ENCODE measurements around the gene PSKH1.
A peak's percentile ranks its signal among the peaks of the same experiment; 100 is the strongest.
"Not testable (repeated sequence)": the region's sequence is repeated elsewhere in the genome, so short reads cannot be mapped to it uniquely, and the experiment has no call there.

PSKH1 gene

DNA sequence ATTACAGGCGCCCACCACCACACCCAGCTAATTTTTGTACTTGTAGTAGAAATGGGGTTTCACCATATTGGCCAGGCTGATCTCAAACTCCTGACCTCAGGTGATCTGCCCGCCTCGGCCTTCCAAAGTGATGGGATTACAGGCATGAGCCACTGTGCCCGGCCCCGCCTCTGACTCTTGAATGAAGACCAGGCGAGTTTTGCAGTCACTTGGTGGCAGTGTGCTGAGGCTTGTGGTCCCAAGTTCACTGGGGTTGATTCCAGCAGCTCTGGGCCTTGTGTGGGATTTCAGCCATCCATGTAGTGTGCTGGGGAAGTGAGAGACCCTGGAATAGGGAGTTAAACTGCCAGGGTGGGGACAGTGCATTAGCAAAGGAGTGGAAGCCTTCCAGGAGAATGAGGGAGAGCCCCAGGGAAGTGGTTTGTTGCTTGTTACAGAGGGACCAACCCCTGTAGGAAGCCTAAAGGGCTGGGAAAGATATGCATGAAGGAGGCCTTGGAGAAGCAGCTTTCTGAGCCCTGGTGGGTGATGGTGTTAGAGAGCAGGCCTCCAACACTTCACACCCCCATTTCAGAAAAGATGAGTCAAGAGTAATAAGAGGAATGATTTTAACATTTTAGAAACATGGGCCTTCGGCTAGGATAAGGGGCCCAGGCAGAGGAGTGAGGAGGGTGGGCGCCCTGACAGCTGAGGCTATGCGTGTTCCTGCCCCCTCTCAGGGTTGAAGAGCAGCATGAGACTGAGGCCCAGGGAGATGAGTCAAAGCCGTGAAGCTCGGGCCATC, 14.5 kb downstream of the PSKH1 start:
- H3K27ac ChIP-seq (ENCODE audit: low read depth, low read length) = no peak overlapping the region
- no peak overlapping the region for H3K4me3 ChIP-seq (ENCODE audit: low read length)
- H3K9ac ChIP-seq (ENCODE audit: low read length) = no peak overlapping the region
- no peaks in the 10 kb centered on the region for H3K4me1 ChIP-seq (ENCODE audit: control insufficient read depth, insufficient read depth, low read length)
- no peaks in the 10 kb centered on the region for H3K27me3 ChIP-seq (ENCODE audit: control insufficient read depth, insufficient read depth, low read length)
- H3K36me3 ChIP-seq (ENCODE audit: control insufficient read depth, insufficient read depth, low read length) = peaks cover 25% of the 10 kb centered on the region

- no peak overlapping the region for H3K9ac ChIP-seq (ENCODE audit: low read length)
- no peak overlapping the region for H3K4me3 ChIP-seq (ENCODE audit: low read length)
- no peak overlapping the region for H3K27ac ChIP-seq (ENCODE audit: low read depth, low read length)
- H3K27me3 ChIP-seq (ENCODE audit: control insufficient read depth, insufficient read depth, low read length) = no peaks in the 10 kb centered on the region
- peaks cover 25% of the 10 kb centered on the region for H3K36me3 ChIP-seq (ENCODE audit: control insufficient read depth, insufficient read depth, low read length)
- no peaks in the 10 kb centered on the region for H3K4me1 ChIP-seq (ENCODE audit: control insufficient read depth, insufficient read depth, low read length)
Observed at GRCh38 chr16:67909056-67909742, 16.1 kb downstream of the PSKH1 start.

DNA sequence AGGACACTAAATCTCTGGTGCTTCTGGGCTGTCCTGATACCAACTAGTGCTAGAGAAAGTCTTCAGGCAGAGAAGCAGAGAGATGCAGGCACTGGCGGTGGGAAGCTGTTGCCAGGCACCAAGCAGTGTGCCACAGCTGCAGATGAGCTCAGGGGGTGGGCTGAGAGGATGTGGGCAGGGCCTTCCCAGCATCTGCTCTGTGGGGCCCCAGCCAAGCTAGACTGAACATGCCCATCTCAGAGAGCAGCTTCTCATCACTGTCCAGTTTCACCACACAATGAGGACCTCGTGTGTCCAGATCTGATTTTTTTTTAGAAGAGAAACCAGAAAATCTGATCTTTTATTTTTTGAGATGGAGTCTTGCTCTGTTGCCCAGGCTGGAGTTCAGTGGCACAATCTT, 17.1 kb downstream of the PSKH1 start:
- Histone ChIP-seq H3K36me3 (ENCODE audit: control insufficient read depth, insufficient read depth, low read length) (peaks cover 25% of the 10 kb centered on the region), H3K4me3 (ENCODE audit: low read length) (no peak overlapping the region), H3K27ac (ENCODE audit: low read depth, low read length) (no peak overlapping the region)

GRCh38 chr16:67914758-67915495, 21.9 kb downstream of the PSKH1 start:
- Histone ChIP-seq H3K27ac (ENCODE audit: low read depth, low read length) (no peak overlapping the region), H3K4me3 (ENCODE audit: low read length) (no peak overlapping the region), H3K4me1 (ENCODE audit: control insufficient read depth, insufficient read depth, low read length) (peaks cover 15% of the 10 kb centered on the region), H3K36me3 (ENCODE audit: control insufficient read depth, insufficient read depth, low read length) (peaks cover 16% of the 10 kb centered on the region), H3K9ac (ENCODE audit: low read length) (no peak overlapping the region), H3K27me3 (ENCODE audit: control insufficient read depth, insufficient read depth, low read length) (no peaks in the 10 kb centered on the region)

More for the DNA sequence above, 17.1 kb downstream of the PSKH1 start:
- no peaks in the 10 kb centered on the region for H3K27me3 ChIP-seq (ENCODE audit: control insufficient read depth, insufficient read depth, low read length)
- no peak overlapping the region for H3K9ac ChIP-seq (ENCODE audit: low read length)
- no peaks in the 10 kb centered on the region for H3K4me1 ChIP-seq (ENCODE audit: control insufficient read depth, insufficient read depth, low read length)

GRCh38 chr16:67915496-67915769, 22.4 kb downstream of the PSKH1 start:
- H3K4me3 ChIP-seq (ENCODE audit: low read length); H3K27me3 ChIP-seq (ENCODE audit: control insufficient read depth, insufficient read depth, low read length); H3K9ac ChIP-seq (ENCODE audit: low read length); H3K27ac ChIP-seq (ENCODE audit: low read depth, low read length): not testable (repeated sequence)
- H3K4me1 ChIP-seq (ENCODE audit: control insufficient read depth, insufficient read depth, low read length) = peaks cover 15% of the 10 kb centered on the region
- H3K36me3 ChIP-seq (ENCODE audit: control insufficient read depth, insufficient read depth, low read length) = peaks cover 11% of the 10 kb centered on the region

GRCh38 chr16:67915831-67916723, 23.0 kb downstream of the PSKH1 start:
- peaks cover 7% of the 10 kb centered on the region for H3K36me3 ChIP-seq (ENCODE audit: control insufficient read depth, insufficient read depth, low read length)
- no peak overlapping the region for H3K27ac ChIP-seq (ENCODE audit: low read depth, low read length)
- peaks cover 15% of the 10 kb centered on the region for H3K4me1 ChIP-seq (ENCODE audit: control insufficient read depth, insufficient read depth, low read length)
- H3K9ac ChIP-seq (ENCODE audit: low read length) = no peak overlapping the region
- no peaks in the 10 kb centered on the region for H3K27me3 ChIP-seq (ENCODE audit: control insufficient read depth, insufficient read depth, low read length)
- no peak overlapping the region for H3K4me3 ChIP-seq (ENCODE audit: low read length)

DNA sequence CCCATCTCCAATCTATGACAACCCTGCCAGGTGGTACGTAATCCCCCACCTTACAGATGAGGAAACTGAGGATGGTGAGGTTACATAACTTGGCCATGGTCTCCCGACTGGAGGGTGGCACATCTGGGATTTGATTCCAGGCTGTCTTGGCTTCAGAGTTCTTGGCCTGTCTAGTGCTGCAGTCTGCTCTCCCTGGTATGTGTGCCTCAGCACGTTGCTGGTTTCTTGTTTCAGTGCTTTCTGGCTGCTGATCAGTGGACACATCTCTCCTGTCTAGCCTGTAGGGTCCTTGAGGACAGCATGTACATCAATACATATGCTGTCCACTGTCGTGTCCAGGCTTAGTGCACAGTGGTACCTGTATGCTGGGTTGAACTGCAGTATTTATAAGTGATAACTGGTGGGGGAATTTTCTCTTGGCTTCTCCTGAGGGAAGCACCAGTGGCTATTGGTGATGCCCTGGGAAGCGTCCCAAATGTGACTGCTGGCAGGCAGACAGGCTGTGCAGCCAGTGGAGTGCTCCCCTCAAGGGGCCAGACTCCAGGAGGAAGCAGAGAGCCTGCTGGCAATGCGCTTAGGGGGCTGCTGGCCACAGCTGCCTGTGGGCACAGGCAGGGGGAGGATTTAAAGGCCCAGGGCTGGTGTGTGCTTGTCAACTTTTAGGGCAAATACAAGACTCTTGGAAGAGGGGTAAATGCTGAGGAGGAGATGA, 24.2 kb downstream of the PSKH1 start:
- peaks cover 4% of the 10 kb centered on the region for H3K36me3 ChIP-seq (ENCODE audit: control insufficient read depth, insufficient read depth, low read length)
- H3K27ac ChIP-seq (ENCODE audit: low read depth, low read length) = peak overlapping the region; percentile 65
- no peak overlapping the region for H3K9ac ChIP-seq (ENCODE audit: low read length)
- H3K4me1 ChIP-seq (ENCODE audit: control insufficient read depth, insufficient read depth, low read length) = peaks cover 15% of the 10 kb centered on the region
- no peaks in the 10 kb centered on the region for H3K27me3 ChIP-seq (ENCODE audit: control insufficient read depth, insufficient read depth, low read length)
- H3K4me3 ChIP-seq (ENCODE audit: low read length) = no peak overlapping the region

GRCh38 chr16:67917852-67918236, 24.8 kb downstream of the PSKH1 start:
- Histone ChIP-seq H3K4me1 (ENCODE audit: control insufficient read depth, insufficient read depth, low read length) (peaks cover 15% of the 10 kb centered on the region), H3K27me3 (ENCODE audit: control insufficient read depth, insufficient read depth, low read length) (no peaks in the 10 kb centered on the region), H3K9ac (ENCODE audit: low read length) (no peak overlapping the region), H3K27ac (ENCODE audit: low read depth, low read length) (peak overlapping the region; percentile 65), H3K36me3 (ENCODE audit: control insufficient read depth, insufficient read depth, low read length) (peaks cover 4% of the 10 kb centered on the region), H3K4me3 (ENCODE audit: low read length) (no peak overlapping the region)

DNA sequence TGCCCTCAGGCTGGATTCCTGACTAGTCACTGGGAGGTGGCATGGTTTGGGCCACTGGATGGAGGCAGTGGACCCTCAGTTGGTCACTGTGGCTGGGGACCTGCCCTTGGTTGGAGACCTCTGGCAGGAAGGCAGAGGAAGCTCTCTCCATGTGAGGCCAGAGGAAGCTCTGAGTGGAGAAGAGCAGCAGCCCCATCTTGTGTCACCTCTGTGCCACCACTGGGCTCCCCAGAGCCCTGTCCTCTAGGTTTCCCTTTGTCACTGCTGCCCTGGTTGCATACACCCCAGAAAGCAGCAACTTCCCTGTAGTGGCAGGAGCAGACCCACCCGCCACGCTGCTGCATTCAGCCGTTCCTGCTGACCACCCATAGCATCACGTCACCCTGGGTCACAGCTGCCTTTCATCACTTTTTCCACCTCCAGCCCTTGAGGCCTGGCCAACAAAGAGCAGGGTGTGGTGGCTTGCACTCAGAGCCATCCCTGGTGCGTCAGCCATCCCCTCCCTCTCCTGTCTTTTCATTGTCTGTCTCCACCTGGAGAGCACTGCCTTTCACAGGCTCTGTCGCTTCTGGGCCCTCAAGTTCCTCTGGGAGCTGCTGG, 26.7 kb downstream of the PSKH1 start:
- Histone ChIP-seq H3K36me3 (ENCODE audit: control insufficient read depth, insufficient read depth, low read length) (peaks cover 6% of the 10 kb centered on the region), H3K27ac (ENCODE audit: low read depth, low read length) (no peak overlapping the region), H3K27me3 (ENCODE audit: control insufficient read depth, insufficient read depth, low read length) (no peaks in the 10 kb centered on the region), H3K9ac (ENCODE audit: low read length) (no peak overlapping the region), H3K4me1 (ENCODE audit: control insufficient read depth, insufficient read depth, low read length) (peaks cover 15% of the 10 kb centered on the region), H3K4me3 (ENCODE audit: low read length) (no peak overlapping the region)

GRCh38 chr16:67922221-67922620, 29.2 kb downstream of the PSKH1 start:
- Histone ChIP-seq H3K9ac (ENCODE audit: low read length) (no peak overlapping the region), H3K27me3 (ENCODE audit: control insufficient read depth, insufficient read depth, low read length) (no peaks in the 10 kb centered on the region), H3K4me1 (ENCODE audit: control insufficient read depth, insufficient read depth, low read length) (peaks cover 11% of the 10 kb centered on the region), H3K27ac (ENCODE audit: low read depth, low read length) (no peak overlapping the region), H3K4me3 (ENCODE audit: low read length) (no peak overlapping the region), H3K36me3 (ENCODE audit: control insufficient read depth, insufficient read depth, low read length) (peaks cover 6% of the 10 kb centered on the region)

DNA sequence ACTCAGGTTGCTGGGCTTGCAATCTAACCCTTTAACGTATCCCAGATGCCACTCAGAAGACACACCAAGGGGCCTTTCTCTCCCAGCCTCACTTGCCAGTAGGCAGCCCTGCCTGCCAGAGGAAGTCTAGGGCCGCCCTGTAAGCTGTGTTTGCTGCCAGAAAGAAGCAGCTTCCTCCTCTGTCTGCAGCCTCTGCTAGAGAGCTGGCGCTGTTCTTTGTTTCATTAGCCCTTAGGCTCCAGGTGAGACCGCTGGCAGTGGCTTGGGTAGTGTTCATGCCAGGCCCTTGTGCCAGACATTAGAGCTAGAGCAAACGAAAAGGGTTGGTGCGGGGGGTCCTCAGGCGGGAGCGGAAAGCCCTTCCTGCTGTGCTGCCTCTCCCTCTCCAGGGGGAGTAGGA, 29.7 kb downstream of the PSKH1 start:
- Histone ChIP-seq H3K4me3 (ENCODE audit: low read length) (no peak overlapping the region), H3K27ac (ENCODE audit: low read depth, low read length) (no peak overlapping the region), H3K4me1 (ENCODE audit: control insufficient read depth, insufficient read depth, low read length) (peaks cover 6% of the 10 kb centered on the region), H3K36me3 (ENCODE audit: control insufficient read depth, insufficient read depth, low read length) (peaks cover 6% of the 10 kb centered on the region), H3K9ac (ENCODE audit: low read length) (no peak overlapping the region), H3K27me3 (ENCODE audit: control insufficient read depth, insufficient read depth, low read length) (no peaks in the 10 kb centered on the region)
